CD4-positive, alpha-beta memory T cell (primary cell): ENCODE results near the gene NKAIN2. TPM values are rescaled to one million over a fixed set of nuclear protein-coding genes. Genes with fewer than 3 reads are reported as not detected.

Source experiments
- CTCF ChIA-PET: fragments of 350-600 bp; sonication (Branson Sonifier 250); formaldehyde crosslinking; loops from one replicate; lab custom pipeline; 2021; ENCODE audit warnings: inconsistent platforms; ENCODE audit not compliant: partially characterized antibody; lab: Charles Lee
- POLR2A ChIA-PET: fragments of 350-600 bp; sonication (Branson Sonifier 250); formaldehyde crosslinking; loops from one replicate; lab custom pipeline; 2021; ENCODE audit not compliant: partially characterized antibody; lab: Charles Lee
- DNase-seq, 5 donors: peaks; one replicate each; pipeline versions ENCODE4 v3.0.0 to v3.0.0-alpha.2; 2020 to 2022; ENCODE audit warnings: mixed read lengths in 1 of 5
- H3K27ac ChIP-seq: one replicate; pipeline ENCODE4 v1.7.0; 2013; ENCODE audit warnings: low read depth, low read length
- H3K27me3 ChIP-seq: 2 replicates; pipeline ENCODE4 v1.7.0; 2013; ENCODE audit warnings: mild to moderate bottlenecking, low read length, moderate library complexity; ENCODE audit not compliant: insufficient read depth
- H3K36me3 ChIP-seq: 2 replicates; pipeline ENCODE4 v1.7.0; 2013; ENCODE audit warnings: mild to moderate bottlenecking, low read length, moderate library complexity; ENCODE audit not compliant: insufficient read depth
- H3K4me1 ChIP-seq: 2 replicates; pipeline ENCODE4 v1.7.0; 2013; ENCODE audit warnings: mild to moderate bottlenecking, low read length, moderate library complexity; ENCODE audit not compliant: insufficient read depth
- H3K4me3 ChIP-seq, 2 donors: one replicate each; pipeline ENCODE4 v1.7.0; 2013; ENCODE audit warnings: low read length in 2 of 2, mild to moderate bottlenecking in 1 of 2
- H3K9me3 ChIP-seq, 2 donors: one replicate each; pipeline ENCODE4 v1.7.0; 2013; ENCODE audit warnings: low read length in 2 of 2, control low read depth in 1 of 2; ENCODE audit not compliant: control insufficient read depth in 1 of 2
- H3K27ac Mint-ChIP-seq, 7 donors: one replicate each; pipeline ENCODE4 v1.8.0; 2020 to 2021; ENCODE audit warnings: mixed read lengths in 7 of 7, mild to moderate bottlenecking in 6 of 7, inconsistent platforms in 3 of 7, moderate library complexity in 3 of 7
- H3K27me3 Mint-ChIP-seq, 2 donors: one replicate each; pipeline ENCODE4 v1.8.0; 2020 to 2021; ENCODE audit warnings: mixed read lengths in 2 of 2
- H3K36me3 Mint-ChIP-seq, 2 donors: one replicate each; pipeline ENCODE4 v1.8.0; 2020 to 2021; ENCODE audit warnings: mixed read lengths in 2 of 2, inconsistent platforms in 1 of 2, mild to moderate bottlenecking in 1 of 2
- H3K4me1 Mint-ChIP-seq, 4 donors: one replicate each; pipeline ENCODE4 v1.8.0; 2020 to 2021; ENCODE audit warnings: mixed read lengths in 4 of 4, mild to moderate bottlenecking in 1 of 4
- H3K4me3 Mint-ChIP-seq, 8 donors: one replicate each; pipeline ENCODE4 v1.8.0; 2020 to 2021; ENCODE audit warnings: mixed read lengths in 8 of 8, mild to moderate bottlenecking in 7 of 8, moderate library complexity in 6 of 8, inconsistent platforms in 3 of 8
- H3K9me3 Mint-ChIP-seq, 8 donors: one replicate each; pipeline ENCODE4 v1.8.0; 2020 to 2021; ENCODE audit warnings: mixed read lengths in 8 of 8, mild to moderate bottlenecking in 5 of 8, inconsistent platforms in 3 of 8, moderate library complexity in 1 of 8
- intact Hi-C: fragments of 100-400 bp; cut with micrococcal nuclease; formaldehyde crosslinking; loops from one replicate; pipeline ENCODE4 v1.15.1; 2023
- polyA plus RNA-seq, 2 donors: library from polyadenylated mRNA; unstranded; fragments of 300-500 nt; fragmentation: Illumina TruSeq; gene quantifications; one replicate each; pipeline ENCODE4 v1.2.3, GENCODE V29; 2021
- total RNA-seq, 2 experiments: library from RNA; stranded (reverse); gene quantifications; one replicate each; pipeline ENCODE4 v1.2.3, GENCODE V29; 2021

The NKAIN2 gene
- total and polyA plus RNA-seq, 4 experiments from 2014 or later, result not detected

GRCh38 chr6:124200661-124201060 lies 397.0 kb downstream of the NKAIN2 start:
- intact Hi-C loops, result no loop called here
- H3K9me3 Mint-ChIP-seq, result peaks cover 0 to 2% (median 0%) of the 10 kb centered on the region in 8 donors
- no peak for DNase-seq
- H3K36me3 ChIP-seq, result no peaks in the 10 kb centered on the region
- CTCF ChIA-PET, result no interaction called here
- H3K27ac ChIP-seq, result no peak overlapping the region
- POLR2A ChIA-PET, result no interaction called here
- H3K27me3 Mint-ChIP-seq, result no peaks in the 10 kb centered on the region
- H3K4me1 ChIP-seq, result no peaks in the 10 kb centered on the region
- H3K36me3 Mint-ChIP-seq, result no peaks in the 10 kb centered on the region
- H3K4me3 ChIP-seq, result no peak overlapping the region
- H3K4me3 Mint-ChIP-seq, result no peak overlapping the region
- no peak overlapping the region for H3K27ac Mint-ChIP-seq
- no peaks in the 10 kb centered on the region for H3K27me3 ChIP-seq
- no peaks in the 10 kb centered on the region for H3K4me1 Mint-ChIP-seq
- peaks cover 0 to 4% of the 10 kb centered on the region in 2 donors for H3K9me3 ChIP-seq

- POLR2A ChIA-PET, result no interaction called here
- H3K36me3 ChIP-seq, result no peaks in the 10 kb centered on the region
Observed at GRCh38 chr6:124203101-124203811, 399.6 kb downstream of the NKAIN2 start.

DNA sequence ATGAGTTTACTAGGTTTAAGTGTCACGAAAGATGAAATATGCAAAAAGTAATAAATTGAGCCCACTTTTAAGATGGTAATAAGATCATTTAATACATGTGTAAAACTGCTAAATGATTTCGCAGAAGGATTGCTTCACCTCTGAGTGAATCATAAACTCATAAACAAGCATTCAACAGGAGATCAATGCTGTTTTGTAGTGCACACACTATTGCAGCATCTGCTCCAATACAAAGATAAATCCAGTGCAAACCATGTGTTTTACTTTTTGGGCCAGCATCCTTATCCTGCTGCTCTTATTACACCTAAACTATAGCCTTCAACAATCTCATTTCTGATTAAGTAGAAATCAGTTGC lies 400.1 kb downstream of the NKAIN2 start:
- H3K27ac Mint-ChIP-seq, result no peak overlapping the region
- no peak for DNase-seq
- ChIA-PET POLR2A (no interaction called here), CTCF (no interaction called here)
- H3K9me3 Mint-ChIP-seq, result peaks cover 0 to under 1% (median 0%) of the 10 kb centered on the region in 8 donors
- no peaks in the 10 kb centered on the region for H3K4me1 Mint-ChIP-seq
- Histone ChIP-seq H3K36me3 (no peaks in the 10 kb centered on the region), H3K27me3 (no peaks in the 10 kb centered on the region), H3K27ac (no peak overlapping the region), H3K4me3 (no peak overlapping the region), H3K9me3 (peaks cover 0 to 4% of the 10 kb centered on the region in 2 donors), H3K4me1 (no peaks in the 10 kb centered on the region)
- H3K4me3 Mint-ChIP-seq, result no peak overlapping the region
- H3K27me3 Mint-ChIP-seq, result no peaks in the 10 kb centered on the region
- intact Hi-C loops, result no loop called here
- no peaks in the 10 kb centered on the region for H3K36me3 Mint-ChIP-seq

More at GRCh38 chr6:124203101-124203811, 399.6 kb downstream of the NKAIN2 start:
- CTCF ChIA-PET, result no interaction called here
- H3K27ac ChIP-seq, result no peak overlapping the region
- Mint-ChIP-seq H3K9me3 (no peaks in the 10 kb centered on the region), H3K27me3 (no peaks in the 10 kb centered on the region), H3K4me1 (no peaks in the 10 kb centered on the region), H3K4me3 (no peak overlapping the region), H3K27ac (no peak overlapping the region), H3K36me3 (no peaks in the 10 kb centered on the region)
- no peak overlapping the region for H3K4me3 ChIP-seq
- no peaks in the 10 kb centered on the region for H3K27me3 ChIP-seq
- DNase-seq, result no peak
- no peaks in the 10 kb centered on the region for H3K4me1 ChIP-seq
- peaks cover 0 to 4% of the 10 kb centered on the region in 2 donors for H3K9me3 ChIP-seq
- intact Hi-C loops, result no loop called here

DNA sequence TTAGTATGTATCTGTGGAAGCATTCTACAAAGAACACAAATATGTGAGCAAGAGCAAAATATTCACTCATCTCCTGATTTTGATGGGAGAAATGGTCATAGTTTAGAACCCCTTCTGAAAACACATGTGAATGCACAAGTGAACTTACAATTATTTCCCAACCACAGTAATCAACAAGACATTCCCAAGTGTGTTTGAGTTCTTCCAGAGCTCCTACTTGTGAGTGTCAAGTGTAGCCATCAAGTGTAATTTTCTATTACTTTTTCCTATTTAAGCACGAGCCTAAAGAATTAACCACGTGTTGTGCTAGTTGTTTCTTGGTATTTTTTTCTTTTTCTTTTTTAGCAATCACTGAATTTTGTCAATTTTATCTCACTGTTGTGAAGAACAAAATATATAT lies 402.3 kb downstream of the NKAIN2 start:
- CTCF ChIA-PET, result no interaction called here
- Histone ChIP-seq H3K36me3 (no peaks in the 10 kb centered on the region), H3K27me3 (no peaks in the 10 kb centered on the region), H3K27ac (no peak overlapping the region), H3K9me3 (no peaks in the 10 kb centered on the region), H3K4me3 (no peak overlapping the region), H3K4me1 (no peaks in the 10 kb centered on the region)
- no peaks in the 10 kb centered on the region for H3K4me1 Mint-ChIP-seq
- H3K27me3 Mint-ChIP-seq, result no peaks in the 10 kb centered on the region
- peaks cover 0 to 2% (median 0%) of the 10 kb centered on the region in 8 donors for H3K9me3 Mint-ChIP-seq
- no peak overlapping the region for H3K4me3 Mint-ChIP-seq
- DNase-seq, result no peak
- no peak overlapping the region for H3K27ac Mint-ChIP-seq
- intact Hi-C loops, result no loop called here
- no peaks in the 10 kb centered on the region for H3K36me3 Mint-ChIP-seq
- POLR2A ChIA-PET, result no interaction called here

GRCh38 chr6:124223611-124224345 lies 420.1 kb downstream of the NKAIN2 start:
- H3K36me3 Mint-ChIP-seq, result no peaks in the 10 kb centered on the region
- intact Hi-C loops, result no loop called here
- Histone ChIP-seq H3K27ac (no peak overlapping the region), H3K36me3 (no peaks in the 10 kb centered on the region), H3K27me3 (no peaks in the 10 kb centered on the region), H3K4me3 (no peak overlapping the region), H3K9me3 (no peaks in the 10 kb centered on the region), H3K4me1 (no peaks in the 10 kb centered on the region)
- H3K27me3 Mint-ChIP-seq, result no peaks in the 10 kb centered on the region
- no peak overlapping the region for H3K4me3 Mint-ChIP-seq
- peaks cover under 1 to 16% (median 5%) of the 10 kb centered on the region in 8 donors for H3K9me3 Mint-ChIP-seq
- H3K4me1 Mint-ChIP-seq, result no peaks in the 10 kb centered on the region
- POLR2A ChIA-PET, result no interaction called here
- H3K27ac Mint-ChIP-seq, result no peak overlapping the region
- CTCF ChIA-PET, result no interaction called here
- DNase-seq, result no peak

- H3K27me3 Mint-ChIP-seq, result no peaks in the 10 kb centered on the region
- no peak overlapping the region for H3K27ac ChIP-seq
- peaks cover 1 to 22% (median 7%) of the 10 kb centered on the region in 8 donors for H3K9me3 Mint-ChIP-seq
- H3K27ac Mint-ChIP-seq, result no peak overlapping the region
- ChIA-PET POLR2A (no interaction called here), CTCF (no interaction called here)
- no peaks in the 10 kb centered on the region for H3K4me1 Mint-ChIP-seq
- DNase-seq, result no peak
- no peak overlapping the region for H3K4me3 Mint-ChIP-seq
- no peaks in the 10 kb centered on the region for H3K36me3 Mint-ChIP-seq
- H3K27me3 ChIP-seq, result no peaks in the 10 kb centered on the region
- no peak overlapping the region for H3K4me3 ChIP-seq
- no peaks in the 10 kb centered on the region for H3K4me1 ChIP-seq
- H3K36me3 ChIP-seq, result no peaks in the 10 kb centered on the region
- intact Hi-C loops, result no loop called here
- no peaks in the 10 kb centered on the region for H3K9me3 ChIP-seq
Observed at GRCh38 chr6:124226396-124226795, 422.7 kb downstream of the NKAIN2 start.

DNA sequence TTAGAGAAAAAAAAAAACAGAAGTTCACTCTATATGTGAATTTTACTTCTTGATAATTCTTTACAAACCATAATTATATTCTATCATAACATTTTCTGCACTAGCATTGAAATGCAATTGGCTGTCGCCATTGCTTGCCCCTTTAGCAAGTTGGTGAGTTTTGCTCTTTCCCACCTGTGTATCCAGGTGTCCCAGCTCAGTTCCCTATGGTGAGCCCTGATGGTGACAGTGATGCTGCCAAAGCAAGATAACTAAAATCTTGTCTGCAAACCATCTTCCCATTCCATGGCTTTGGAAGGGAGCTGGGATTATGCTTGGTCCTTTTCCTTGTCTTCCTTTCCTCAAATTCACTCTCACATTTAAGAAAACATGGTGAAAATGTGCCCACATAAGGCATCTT lies 429.6 kb downstream of the NKAIN2 start:
- POLR2A ChIA-PET, result no interaction called here
- Mint-ChIP-seq H3K4me1 (no peaks in the 10 kb centered on the region), H3K4me3 (no peak overlapping the region), H3K9me3 (peaks cover 0 to 20% (median 4%) of the 10 kb centered on the region in 8 donors), H3K27ac (no peak overlapping the region), H3K36me3 (no peaks in the 10 kb centered on the region), H3K27me3 (no peaks in the 10 kb centered on the region)
- no peaks in the 10 kb centered on the region for H3K4me1 ChIP-seq
- DNase-seq, result no peak
- no peaks in the 10 kb centered on the region for H3K27me3 ChIP-seq
- H3K36me3 ChIP-seq, result no peaks in the 10 kb centered on the region
- H3K4me3 ChIP-seq, result no peak overlapping the region
- CTCF ChIA-PET, result no interaction called here
- H3K27ac ChIP-seq, result no peak overlapping the region
- no peaks in the 10 kb centered on the region for H3K9me3 ChIP-seq
- intact Hi-C loops, result no loop called here
